ENCODE results near the gene APOBEC3A.
"Not testable (repeated sequence)": the region's sequence is repeated elsewhere in the genome, so short reads cannot be mapped to it uniquely, and the experiment has no call there.

The APOBEC3A gene

GRCh38 chr22:38943201-38943600 is 14.2 kb upstream of the APOBEC3A start:
- no peak for DNase-seq (ENCODE audit: low spot score)

DNA sequence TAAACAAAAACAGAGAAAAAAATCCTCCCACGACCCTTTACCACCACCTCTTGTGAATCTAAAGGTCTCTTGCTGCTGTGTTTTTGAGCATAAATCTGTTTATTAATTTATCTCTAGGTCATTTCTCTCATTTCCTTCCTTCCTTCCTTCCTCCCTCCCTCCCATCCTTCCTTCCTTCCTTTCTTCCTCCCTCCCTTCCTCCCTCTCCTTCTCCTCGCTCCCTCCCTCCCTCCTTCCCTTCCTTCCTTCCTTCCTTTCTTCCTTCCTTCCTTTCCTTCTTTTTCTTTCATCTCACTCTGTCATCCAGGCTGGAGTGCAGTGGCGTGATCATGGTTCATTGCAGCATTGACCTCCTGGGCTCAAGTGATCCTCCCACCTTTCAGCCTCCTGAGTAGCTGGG is 13.5 kb upstream of the APOBEC3A start:
- no peak for DNase-seq (ENCODE audit: low spot score)

DNA sequence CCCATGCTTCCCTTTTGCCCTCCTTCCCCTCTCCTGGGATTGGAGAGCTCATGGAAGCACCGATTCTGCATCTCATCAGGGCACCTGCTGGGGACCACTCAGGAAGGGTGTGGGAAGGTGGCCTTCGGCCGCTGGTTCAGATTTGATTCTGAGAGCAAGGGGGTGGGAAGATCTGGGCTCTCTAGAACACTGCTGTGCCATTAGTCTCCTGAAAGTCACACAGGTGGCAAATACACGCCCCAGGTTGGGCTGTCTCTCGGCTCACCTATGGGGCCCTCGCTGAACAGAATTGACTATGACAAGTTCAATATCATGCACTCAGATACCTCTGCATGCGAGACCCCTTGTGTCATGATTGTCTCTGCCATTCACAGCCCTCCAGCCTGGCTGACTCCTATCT is 12.8 kb upstream of the APOBEC3A start:
- DNase-seq (ENCODE audit: low spot score): no peak

- DNase-seq (ENCODE audit: low spot score): not testable (repeated sequence)
Observed at GRCh38 chr22:38945706-38946338, 11.6 kb upstream of the APOBEC3A start.

- DNase-seq (ENCODE audit: low spot score): no peak
Observed at GRCh38 chr22:38946771-38947170, 10.6 kb upstream of the APOBEC3A start.

DNA sequence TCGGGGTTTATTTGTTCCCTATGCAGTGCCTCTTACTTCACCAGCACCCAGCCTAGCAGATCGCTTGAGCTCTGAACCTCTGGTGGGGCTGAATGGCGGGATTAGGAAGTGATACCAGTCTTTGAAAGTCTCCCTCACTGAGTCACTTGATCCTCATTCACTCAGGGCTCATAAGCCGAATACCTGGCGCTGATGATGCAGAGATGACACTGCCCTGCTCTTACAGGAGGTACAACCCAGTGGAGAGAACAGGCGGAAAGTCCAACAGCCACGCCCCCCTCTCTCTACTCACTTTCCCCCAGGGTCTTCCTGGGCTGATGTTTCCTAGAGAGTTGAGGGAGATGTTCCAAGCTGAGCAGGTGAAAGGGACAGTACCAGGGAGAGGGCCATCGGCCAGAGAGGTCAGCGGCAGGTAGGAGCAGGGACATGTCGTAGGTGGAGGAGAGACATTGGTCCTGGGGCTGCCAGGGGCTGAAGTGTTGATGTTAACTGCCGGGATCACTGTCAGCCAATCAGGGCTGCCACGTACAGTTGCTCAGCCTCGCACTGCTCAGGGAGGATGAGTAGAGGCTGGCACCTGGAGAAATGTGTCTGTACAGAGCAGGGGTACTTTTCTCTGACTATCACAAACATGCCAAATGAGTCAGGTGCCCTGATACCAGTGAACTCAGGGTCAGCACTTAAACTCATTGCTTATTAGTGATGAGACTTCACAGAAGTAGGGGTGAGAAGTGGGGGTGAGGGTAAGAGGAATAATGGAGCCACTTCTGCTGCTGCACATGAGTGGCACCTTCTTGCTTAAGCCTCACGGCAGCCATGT is 9.9 kb upstream of the APOBEC3A start:
- no peak for DNase-seq (ENCODE audit: low spot score)

DNA sequence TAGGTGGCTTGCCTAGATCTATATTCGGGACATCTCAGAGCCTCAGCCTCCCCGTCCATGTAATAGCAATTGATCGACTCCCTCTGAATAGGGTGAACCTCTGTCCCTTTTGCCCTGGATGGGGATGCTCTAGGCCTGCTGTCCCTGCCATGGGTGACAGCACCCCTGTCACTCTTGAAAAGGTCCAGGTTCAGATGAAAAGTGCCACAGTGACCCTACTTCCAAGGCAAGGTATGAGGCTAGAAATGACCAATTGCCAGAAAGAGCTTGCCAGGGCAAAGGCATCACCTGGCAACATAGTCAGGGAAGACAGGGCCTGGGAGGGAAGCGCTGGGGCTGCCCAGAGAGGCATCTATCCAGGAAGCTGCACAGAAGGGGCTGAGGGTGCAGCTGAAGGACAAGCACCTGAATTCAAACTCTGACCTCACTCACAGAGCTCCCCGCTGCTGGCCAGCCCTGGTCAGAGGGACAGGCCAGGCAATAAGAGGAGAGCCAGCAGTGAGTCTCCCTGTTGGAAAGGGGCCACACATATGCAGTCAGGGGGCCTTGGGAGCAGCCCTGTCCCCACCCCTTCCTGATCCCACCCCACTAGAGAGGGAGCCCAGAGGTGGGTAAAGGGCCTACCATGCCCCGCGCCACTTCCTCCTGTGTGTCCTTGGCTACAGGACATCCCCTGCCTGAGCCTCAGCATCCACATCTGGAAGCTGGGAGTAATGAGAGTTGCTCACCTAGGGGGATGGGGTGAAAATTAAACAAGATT is 9.0 kb upstream of the APOBEC3A start:
- DNase-seq (ENCODE audit: low spot score): no peak

- no peak for DNase-seq (ENCODE audit: low spot score)
Observed at GRCh38 chr22:38949889-38950405, 7.5 kb upstream of the APOBEC3A start.

GRCh38 chr22:38950527-38951295 is 6.7 kb upstream of the APOBEC3A start:
- DNase-seq (ENCODE audit: low spot score): no peak

GRCh38 chr22:38951734-38952133 is 5.7 kb upstream of the APOBEC3A start:
- no peak for DNase-seq (ENCODE audit: low spot score)

DNA sequence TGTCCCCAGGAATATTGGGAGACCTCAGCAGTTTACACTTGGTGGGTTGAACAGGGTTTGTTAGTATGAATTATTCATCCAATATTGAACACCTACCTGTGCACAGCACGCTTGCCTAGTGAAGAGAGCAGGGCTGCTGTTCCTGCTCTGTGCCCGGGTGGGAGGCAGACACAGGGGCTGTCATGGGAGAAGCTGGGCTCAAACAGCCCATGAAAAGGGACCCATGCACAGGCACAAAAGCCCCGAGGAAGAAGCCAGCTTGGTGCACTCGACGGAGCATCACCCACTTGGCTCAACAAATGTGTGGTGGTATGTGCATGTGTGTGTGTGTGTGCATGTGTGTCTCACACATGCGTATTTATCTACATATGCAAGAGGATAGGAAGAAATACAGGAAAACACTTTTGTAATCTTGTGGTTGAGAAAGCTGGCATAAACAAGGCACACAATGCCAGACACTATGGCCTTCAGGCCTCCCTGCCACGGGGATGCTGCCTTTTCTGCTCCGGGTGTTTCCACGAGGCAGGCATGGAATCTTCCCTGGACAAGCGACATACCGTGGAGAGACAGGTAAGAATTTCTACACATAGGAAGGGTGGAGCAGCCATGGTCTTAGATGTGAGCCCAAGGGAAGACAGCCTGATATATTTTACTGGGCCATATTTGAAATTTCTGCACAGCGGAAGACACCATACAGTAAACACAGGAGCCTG is 5.0 kb upstream of the APOBEC3A start:
- DNase-seq (ENCODE audit: low spot score): no peak

DNA sequence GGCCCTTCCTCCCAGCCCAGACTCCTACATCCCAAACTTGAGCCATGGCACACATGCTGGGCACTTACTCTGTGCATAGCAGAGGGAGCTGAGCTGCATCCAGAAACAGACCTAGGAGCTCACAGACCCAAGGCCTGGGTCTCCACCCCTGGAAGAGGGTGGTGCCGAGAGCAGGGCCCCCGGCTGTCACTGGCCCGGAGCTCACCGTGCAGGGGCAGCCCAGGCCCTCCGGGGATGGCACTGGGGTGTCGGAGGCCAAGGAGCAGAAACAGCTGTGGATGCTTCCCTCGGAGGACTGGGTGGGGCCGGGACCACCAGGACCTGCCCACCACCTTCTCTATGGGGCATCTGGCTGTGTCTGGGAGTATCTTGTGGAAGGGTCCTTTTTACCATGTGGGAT is 4.3 kb upstream of the APOBEC3A start:
- no peak for DNase-seq (ENCODE audit: low spot score)

- DNase-seq (ENCODE audit: low spot score): peak; percentile 89
Observed at GRCh38 chr22:38953577-38954413, 3.6 kb upstream of the APOBEC3A start.

DNA sequence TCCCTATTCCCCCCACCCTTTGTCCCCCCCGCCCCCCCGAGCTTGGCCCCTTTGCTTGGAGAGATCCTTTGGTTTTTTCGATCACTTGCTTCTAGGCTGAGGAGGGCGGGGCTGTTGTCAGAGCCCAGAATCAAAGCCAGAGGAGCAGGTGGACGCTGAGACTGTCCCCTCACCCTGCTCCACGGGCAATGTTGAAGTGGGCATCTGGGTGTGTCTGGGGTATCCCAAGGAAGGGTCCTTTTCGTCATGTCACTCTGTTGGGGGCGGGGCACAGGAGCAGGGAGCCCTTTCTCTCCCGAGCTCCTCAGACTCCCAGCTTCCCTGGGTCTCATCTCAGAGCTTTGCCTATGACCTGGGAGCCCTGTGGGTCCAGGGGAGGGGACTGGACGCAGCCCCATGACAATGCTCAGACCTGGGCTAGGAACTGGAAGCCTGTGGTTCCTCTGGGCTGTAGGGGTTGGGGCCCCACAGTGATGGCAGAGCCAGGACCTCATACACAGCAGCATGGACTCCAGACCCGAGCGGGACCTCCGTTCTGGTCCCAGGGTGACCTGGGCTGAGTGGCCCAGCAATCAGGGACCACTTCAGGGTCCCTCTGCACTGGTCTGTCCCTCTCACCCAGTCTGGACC is 2.9 kb upstream of the APOBEC3A start:
- DNase-seq (ENCODE audit: low spot score): no peak

DNA sequence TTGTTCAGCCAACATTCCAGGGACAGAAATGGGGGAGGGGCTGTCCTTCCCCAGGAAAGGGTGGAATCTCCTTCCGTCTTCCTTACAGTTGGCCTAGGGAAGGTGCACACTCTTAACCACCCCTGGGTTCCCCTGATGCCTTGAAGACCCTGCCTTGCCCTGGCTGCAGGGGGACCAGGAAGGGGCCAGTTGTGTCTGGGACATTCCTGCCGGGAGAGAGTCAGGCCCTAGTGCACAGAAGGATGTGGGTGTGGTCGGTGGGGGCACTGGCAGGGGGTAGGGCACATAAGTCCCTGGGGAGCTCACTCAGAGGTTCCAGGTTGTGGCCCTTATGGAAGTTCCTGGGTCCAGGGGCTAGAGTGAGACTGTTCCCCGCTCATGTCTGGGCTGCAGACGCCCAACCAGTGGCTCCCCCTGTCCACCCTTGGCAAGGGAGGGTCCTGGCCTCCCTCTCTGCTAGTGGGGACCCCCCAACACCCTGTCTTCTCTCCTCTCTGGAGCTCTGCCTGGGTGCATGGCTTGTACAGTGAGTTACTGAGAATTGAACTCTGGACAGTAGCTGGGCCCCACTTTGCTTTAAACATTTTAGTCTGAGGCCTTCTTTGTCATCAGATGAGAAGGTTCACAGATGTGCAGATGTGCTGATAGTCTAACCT is 2.0 kb upstream of the APOBEC3A start:
- DNase-seq (ENCODE audit: low spot score): no peak

- DNase-seq (ENCODE audit: low spot score): no peak
Observed at GRCh38 chr22:38955926-38956325, 1.5 kb upstream of the APOBEC3A start.

DNA sequence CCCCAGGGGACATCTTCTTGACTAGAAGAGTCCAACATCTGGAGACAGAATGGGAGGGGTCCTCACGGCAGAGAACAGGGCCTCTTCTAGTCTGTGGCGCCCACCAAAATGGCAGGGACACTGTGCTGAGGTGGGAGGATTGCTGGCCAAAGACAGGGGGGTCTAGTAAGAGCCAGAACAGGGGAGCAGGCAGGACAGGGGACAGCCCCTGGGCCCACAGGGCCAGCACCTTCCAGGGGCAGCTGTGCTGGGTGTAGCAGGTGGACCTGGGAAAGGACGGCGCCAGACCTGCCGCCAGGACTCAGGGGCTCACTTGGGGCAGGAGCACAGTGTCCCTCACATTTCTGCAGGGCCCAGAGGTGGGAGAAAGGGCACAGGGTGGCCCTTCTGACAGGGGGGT is 858 bp upstream of the APOBEC3A start:
- no peak for DNase-seq (ENCODE audit: low spot score)

DNA sequence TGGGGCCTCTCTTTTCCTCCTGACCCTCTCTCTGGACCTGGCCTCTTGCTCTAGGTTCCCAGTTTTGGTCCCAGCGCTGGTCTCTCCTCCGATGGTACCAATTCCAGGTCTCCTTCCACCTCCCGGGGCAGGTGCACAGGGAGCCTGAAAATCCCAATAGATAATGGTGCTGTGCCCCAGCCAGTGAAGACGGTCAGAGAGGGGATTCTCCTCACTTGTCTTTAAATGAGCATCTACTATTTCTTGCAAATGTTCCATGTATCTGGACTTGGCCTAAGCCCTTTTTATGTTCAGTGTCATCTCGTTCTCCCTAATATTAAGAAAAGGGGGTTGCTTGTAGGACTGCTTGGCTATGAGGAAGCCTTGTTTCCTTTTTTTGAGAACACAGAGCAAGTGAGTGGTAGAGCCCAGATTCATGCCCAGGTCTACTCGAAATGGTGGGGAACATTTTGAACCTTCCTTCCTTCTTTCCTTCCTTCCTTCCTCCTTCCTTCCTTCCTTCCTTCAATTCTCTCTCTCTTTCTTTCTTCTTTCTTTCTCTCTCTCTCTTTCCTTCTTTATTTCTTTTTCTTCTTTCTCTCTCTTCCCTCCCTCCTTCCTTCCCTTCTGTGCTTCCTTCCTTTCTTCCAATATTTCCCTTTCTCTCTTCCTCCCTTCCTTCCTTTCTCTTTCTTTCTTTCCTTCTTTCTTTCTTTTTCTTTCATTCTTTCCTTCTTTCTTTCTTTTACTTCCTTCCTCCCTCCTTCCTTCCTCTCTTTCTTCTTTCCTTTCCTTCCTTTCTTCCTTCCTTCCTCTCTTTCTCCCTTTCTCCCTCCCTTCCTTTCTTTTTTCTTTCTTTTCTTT is 620 bp downstream of the APOBEC3A start:
- no peak for DNase-seq (ENCODE audit: low spot score)

- not testable (repeated sequence) for DNase-seq (ENCODE audit: low spot score)
Observed at GRCh38 chr22:38958651-38958943, 1.2 kb downstream of the APOBEC3A start.
